IPS-NIHi11 (cell line): ENCODE results near the gene AP4M1.
A peak's percentile ranks its signal among the peaks of the same experiment; 100 is the strongest.

Experiments used
- DNase-seq: peaks from one replicate; pipeline ENCODE4 v3.0.0; 2012; ENCODE audit warnings: mixed read lengths, low spot score

Gene AP4M1

GRCh38 chr7:100157334-100158228 lies 56.1 kb downstream of the AP4M1 start:
- peak; percentile 48 for DNase-seq
